ENCODE measurements around the gene WIPF2. TPM values are rescaled to one million over a fixed set of nuclear protein-coding genes. Genes with fewer than 3 reads are reported as not detected.
"Not testable (repeated sequence)": the region's sequence is repeated elsewhere in the genome, so short reads cannot be mapped to it uniquely, and the experiment has no call there.

The WIPF2 gene
- total RNA-seq, 4 donors from 2014 or later: 4.6 to 6.2 (median 5.4) TPM

DNA sequence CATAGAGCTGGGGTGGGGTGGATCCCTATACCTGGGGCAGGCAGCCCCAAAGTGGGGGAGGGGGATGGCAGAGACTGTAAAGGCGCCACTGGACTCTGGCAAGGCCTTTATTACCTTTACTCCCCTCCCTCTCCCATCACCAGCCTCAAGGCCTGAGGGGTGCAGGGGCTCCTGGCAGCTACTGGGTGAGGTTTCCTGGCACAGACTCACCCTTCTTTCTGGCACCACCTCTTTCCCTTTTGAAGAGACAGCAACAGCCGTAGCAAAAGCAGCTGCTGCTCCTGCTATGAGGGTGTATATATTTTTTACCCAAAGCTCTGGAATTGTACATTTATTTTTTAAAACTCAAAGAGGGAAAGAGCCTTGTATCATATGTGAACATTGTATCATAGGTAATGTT, 24.3 kb upstream of the WIPF2 start:
- peaks cover 0 to 15% of the 10 kb centered on the region in 2 donors for H3K4me1 ChIP-seq
- in situ Hi-C loops (cut with MboI; ENCODE audit: low sequenced_read_pairs in 4 of 4) (no loop called here), intact Hi-C loops (cut with DNase I; ENCODE audit: low total_unique reads) (no loop called here)
- ATAC-seq (no peak), DNase-seq (no peak)
- H3K27me3 ChIP-seq: no peaks in the 10 kb centered on the region
- H3K4me3 ChIP-seq: no peak overlapping the region
- no peaks in the 10 kb centered on the region for H3K9me3 ChIP-seq
- H3K27ac ChIP-seq: no peak overlapping the region
- TF ChIP-seq POLR2A (IDR thresholded peaks at IDR 0.05): no peak
- TF ChIP-seq, protein P1, sequence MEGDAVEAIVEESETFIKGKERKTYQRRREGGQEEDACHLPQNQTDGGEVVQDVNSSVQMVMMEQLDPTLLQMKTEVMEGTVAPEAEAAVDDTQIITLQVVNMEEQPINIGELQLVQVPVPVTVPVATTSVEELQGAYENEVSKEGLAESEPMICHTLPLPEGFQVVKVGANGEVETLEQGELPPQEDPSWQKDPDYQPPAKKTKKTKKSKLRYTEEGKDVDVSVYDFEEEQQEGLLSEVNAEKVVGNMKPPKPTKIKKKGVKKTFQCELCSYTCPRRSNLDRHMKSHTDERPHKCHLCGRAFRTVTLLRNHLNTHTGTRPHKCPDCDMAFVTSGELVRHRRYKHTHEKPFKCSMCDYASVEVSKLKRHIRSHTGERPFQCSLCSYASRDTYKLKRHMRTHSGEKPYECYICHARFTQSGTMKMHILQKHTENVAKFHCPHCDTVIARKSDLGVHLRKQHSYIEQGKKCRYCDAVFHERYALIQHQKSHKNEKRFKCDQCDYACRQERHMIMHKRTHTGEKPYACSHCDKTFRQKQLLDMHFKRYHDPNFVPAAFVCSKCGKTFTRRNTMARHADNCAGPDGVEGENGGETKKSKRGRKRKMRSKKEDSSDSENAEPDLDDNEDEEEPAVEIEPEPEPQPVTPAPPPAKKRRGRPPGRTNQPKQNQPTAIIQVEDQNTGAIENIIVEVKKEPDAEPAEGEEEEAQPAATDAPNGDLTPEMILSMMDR (IDR thresholded peaks at IDR 0.05 in 4 of 5, conservative IDR thresholded peaks at IDR 0.05 in 1 of 5): no peak
- H3K36me3 ChIP-seq: no peaks in the 10 kb centered on the region

- H3K4me1 ChIP-seq: no peaks in the 10 kb centered on the region
- no peaks in the 10 kb centered on the region for H3K27me3 ChIP-seq
- TF ChIP-seq, protein P1 (IDR thresholded peaks at IDR 0.05 in 4 of 5, conservative IDR thresholded peaks at IDR 0.05 in 1 of 5): no peak
- TF ChIP-seq POLR2A (IDR thresholded peaks at IDR 0.05): no peak
- H3K9me3 ChIP-seq: no peaks in the 10 kb centered on the region
- no peak for DNase-seq
- no peak overlapping the region for H3K4me3 ChIP-seq
- no peaks in the 10 kb centered on the region for H3K36me3 ChIP-seq
- no peak for ATAC-seq
- no peak overlapping the region for H3K27ac ChIP-seq
- intact Hi-C loops (cut with DNase I; ENCODE audit: low total_unique reads): no loop called here
- in situ Hi-C loops (cut with MboI; ENCODE audit: low sequenced_read_pairs in 4 of 4): no loop called here
Observed at GRCh38 chr17:40197550-40197949, 21.6 kb upstream of the WIPF2 start.

- H3K4me1 ChIP-seq; H3K9me3 ChIP-seq; in situ Hi-C loops (cut with MboI; ENCODE audit: low sequenced_read_pairs in 4 of 4); ATAC-seq; H3K27me3 ChIP-seq; H3K27ac ChIP-seq; H3K4me3 ChIP-seq; DNase-seq; intact Hi-C loops (cut with DNase I; ENCODE audit: low total_unique reads); H3K36me3 ChIP-seq: not testable (repeated sequence)
Observed at GRCh38 chr17:40197965-40198456, 21.1 kb upstream of the WIPF2 start.

DNA sequence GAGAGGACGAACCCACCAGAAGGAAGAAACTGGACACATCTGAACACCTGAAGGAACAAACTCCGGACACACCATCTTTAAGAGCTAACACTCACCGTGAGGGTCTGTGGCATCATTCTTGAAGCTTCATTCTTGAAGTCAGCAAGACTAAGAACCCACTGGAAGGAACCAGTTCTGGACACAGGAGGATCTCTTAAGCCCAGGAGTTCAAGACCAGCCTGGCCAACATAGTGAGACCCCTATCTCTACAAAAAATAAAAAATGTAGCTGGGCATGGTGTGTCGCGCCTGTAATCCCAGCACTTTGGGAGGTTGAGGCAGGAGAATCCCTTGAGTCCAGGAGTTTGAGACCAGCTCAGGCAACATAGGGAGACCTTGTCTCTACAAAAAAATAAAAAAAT, 20.5 kb upstream of the WIPF2 start:
- DNase-seq (no peak), ATAC-seq (no peak)
- Histone ChIP-seq H3K9me3 (no peaks in the 10 kb centered on the region), H3K36me3 (no peaks in the 10 kb centered on the region), H3K4me1 (no peaks in the 10 kb centered on the region), H3K27ac (no peak overlapping the region), H3K27me3 (no peaks in the 10 kb centered on the region), H3K4me3 (no peak overlapping the region)
- TF ChIP-seq, protein P1 (IDR thresholded peaks at IDR 0.05 in 4 of 5, conservative IDR thresholded peaks at IDR 0.05 in 1 of 5): no peak
- no peak for TF ChIP-seq POLR2A (IDR thresholded peaks at IDR 0.05)
- intact Hi-C loops (cut with DNase I; ENCODE audit: low total_unique reads): no loop called here
- in situ Hi-C loops (cut with MboI; ENCODE audit: low sequenced_read_pairs in 4 of 4): no loop called here

GRCh38 chr17:40203131-40203530, 16.0 kb upstream of the WIPF2 start:
- H3K9me3 ChIP-seq: no peaks in the 10 kb centered on the region
- H3K27me3 ChIP-seq: no peaks in the 10 kb centered on the region
- intact Hi-C loops (cut with DNase I; ENCODE audit: low total_unique reads): loop anchor here (10.0 kb wide), 1 partner anchor 152 kb away; no protein-coding TSS in a partner anchor
- TF ChIP-seq POLR2A (IDR thresholded peaks at IDR 0.05): no peak
- TF ChIP-seq, protein P1 (IDR thresholded peaks at IDR 0.05 in 4 of 5, conservative IDR thresholded peaks at IDR 0.05 in 1 of 5): no peak
- in situ Hi-C loops (cut with MboI; ENCODE audit: low sequenced_read_pairs in 4 of 4): loop anchor here (5.0 to 25.0 kb wide), 6 partner anchors 82 to 159 kb away; partner anchors contain the start of genes CDC6 (in 2 of the 4) and GJD3 (in 1 of the 4)
- no peak overlapping the region for H3K4me3 ChIP-seq
- no peaks in the 10 kb centered on the region for H3K4me1 ChIP-seq
- no peaks in the 10 kb centered on the region for H3K36me3 ChIP-seq
- no peak overlapping the region for H3K27ac ChIP-seq
- DNase-seq: no peak
- no peak for ATAC-seq

DNA sequence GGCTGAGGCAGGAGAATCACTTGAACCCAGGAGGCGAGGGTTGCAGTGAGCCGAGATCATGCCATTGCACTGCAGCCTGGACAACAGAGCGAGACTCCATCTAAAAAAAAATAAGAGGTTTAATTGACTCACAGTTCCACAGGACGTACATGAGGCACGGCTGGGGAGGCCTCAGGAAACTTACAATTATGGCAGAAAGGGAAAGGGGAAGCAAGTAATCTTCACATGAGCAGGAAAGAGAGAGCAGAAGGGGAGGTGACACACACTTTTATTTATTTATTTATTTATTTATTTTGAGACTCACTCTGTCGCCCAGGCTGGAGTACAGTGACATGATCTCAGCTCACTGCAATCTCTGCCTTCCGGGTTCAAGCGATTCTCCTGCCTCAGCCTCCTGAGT, 12.9 kb upstream of the WIPF2 start:
- not testable (repeated sequence) for H3K27me3 ChIP-seq, ATAC-seq, H3K4me1 ChIP-seq, H3K27ac ChIP-seq, DNase-seq, H3K9me3 ChIP-seq, H3K4me3 ChIP-seq, H3K36me3 ChIP-seq
- intact Hi-C loops (cut with DNase I; ENCODE audit: low total_unique reads): loop anchor here (10.0 kb wide), 1 partner anchor 149 kb away; no protein-coding TSS in a partner anchor
- in situ Hi-C loops (cut with MboI; ENCODE audit: low sequenced_read_pairs in 4 of 4): loop anchor here in 3 of 4 donors (10.0 to 25.0 kb wide), 4 partner anchors 79 to 156 kb away; partner anchors contain the start of genes CDC6 (in 1 of the 3) and GJD3 (in 1 of the 3)

All from gastrocnemius medialis (tissue), 4 donors.